Fibroblast of the aortic adventitia (primary cell): ENCODE measurements around the gene KCNJ10. TPM values are rescaled to one million over a fixed set of nuclear protein-coding genes. Genes with fewer than 3 reads are reported as not detected.
A peak's percentile ranks its signal among the peaks of the same experiment; 100 is the strongest.

Experiments used
- DNase-seq: peaks from one replicate; pipeline ENCODE4 v3.0.0-alpha.2; 2010; ENCODE audit warnings: low read depth
- H3K4me3 ChIP-seq: 2 replicates; pipeline ENCODE4 v1.5.1; 2011; ENCODE audit warnings: low read depth, mild to moderate bottlenecking, control low read depth, low read length, moderate library complexity
- total RNA-seq: library from RNA; depleted of rRNA; stranded (reverse); fragments of >200 nt; gene quantifications from 2 replicates; pipeline ENCODE4 v1.2.3, GENCODE V29; 2012; ENCODE audit warnings: low replicate concordance
- TF ChIP-seq, protein P1 (sequence below): IDR thresholded peaks from 2 replicates; pipeline ENCODE4 v1.5.1; 2011; ENCODE audit warnings: mild to moderate bottlenecking, low read length, control low read depth, inconsistent platforms; ENCODE audit not compliant: insufficient read depth

The KCNJ10 gene
- total RNA-seq, 1 donor: not detected

- peak; percentile 95 for DNase-seq
- TF ChIP-seq, protein P1, sequence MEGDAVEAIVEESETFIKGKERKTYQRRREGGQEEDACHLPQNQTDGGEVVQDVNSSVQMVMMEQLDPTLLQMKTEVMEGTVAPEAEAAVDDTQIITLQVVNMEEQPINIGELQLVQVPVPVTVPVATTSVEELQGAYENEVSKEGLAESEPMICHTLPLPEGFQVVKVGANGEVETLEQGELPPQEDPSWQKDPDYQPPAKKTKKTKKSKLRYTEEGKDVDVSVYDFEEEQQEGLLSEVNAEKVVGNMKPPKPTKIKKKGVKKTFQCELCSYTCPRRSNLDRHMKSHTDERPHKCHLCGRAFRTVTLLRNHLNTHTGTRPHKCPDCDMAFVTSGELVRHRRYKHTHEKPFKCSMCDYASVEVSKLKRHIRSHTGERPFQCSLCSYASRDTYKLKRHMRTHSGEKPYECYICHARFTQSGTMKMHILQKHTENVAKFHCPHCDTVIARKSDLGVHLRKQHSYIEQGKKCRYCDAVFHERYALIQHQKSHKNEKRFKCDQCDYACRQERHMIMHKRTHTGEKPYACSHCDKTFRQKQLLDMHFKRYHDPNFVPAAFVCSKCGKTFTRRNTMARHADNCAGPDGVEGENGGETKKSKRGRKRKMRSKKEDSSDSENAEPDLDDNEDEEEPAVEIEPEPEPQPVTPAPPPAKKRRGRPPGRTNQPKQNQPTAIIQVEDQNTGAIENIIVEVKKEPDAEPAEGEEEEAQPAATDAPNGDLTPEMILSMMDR: no peak
- no peak overlapping the region for H3K4me3 ChIP-seq
These were observed 73.3 kb downstream of the KCNJ10 start for GRCh38 chr1:159996653-159997052.

- TF ChIP-seq, protein P1: no peak
- DNase-seq: peak; percentile 85
- no peak overlapping the region for H3K4me3 ChIP-seq
These were observed 75.1 kb downstream of the KCNJ10 start for GRCh38 chr1:159994896-159995295.

GRCh38 chr1:159993911-159994310 lies 76.0 kb downstream of the KCNJ10 start:
- TF ChIP-seq, protein P1: no peak
- DNase-seq: no peak
- no peak overlapping the region for H3K4me3 ChIP-seq

GRCh38 chr1:159992161-159992560 lies 77.8 kb downstream of the KCNJ10 start:
- no peak overlapping the region for H3K4me3 ChIP-seq
- TF ChIP-seq, protein P1: no peak
- DNase-seq: no peak

DNA sequence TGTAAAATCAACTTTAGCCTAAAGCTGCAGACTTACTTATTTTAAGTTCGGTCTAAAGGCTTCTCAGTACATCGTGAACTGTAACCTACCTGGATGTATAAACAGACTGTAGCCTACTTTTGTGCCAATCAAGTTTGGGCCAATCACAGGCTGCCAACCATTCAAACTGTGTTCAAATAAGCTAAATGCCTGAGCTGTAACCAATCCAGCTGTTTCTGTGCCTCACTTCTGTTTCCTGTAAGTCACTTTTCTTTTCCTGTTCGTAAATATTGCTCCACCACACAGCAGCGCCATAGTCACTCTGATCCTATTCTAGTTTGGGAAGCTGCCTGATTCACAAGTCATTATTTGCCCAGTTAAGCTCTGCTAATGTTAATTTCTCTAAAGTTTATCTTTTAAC lies 78.4 kb downstream of the KCNJ10 start:
- peak; percentile 7 for DNase-seq
- TF ChIP-seq, protein P1: no peak
- no peak overlapping the region for H3K4me3 ChIP-seq

- no peak overlapping the region for H3K4me3 ChIP-seq
- no peak for DNase-seq
- TF ChIP-seq, protein P1: no peak
These were observed 80.0 kb downstream of the KCNJ10 start for GRCh38 chr1:159990005-159990404.

- no peak overlapping the region for H3K4me3 ChIP-seq
- TF ChIP-seq, protein P1: no peak
- peak; percentile 30 for DNase-seq
These were observed 80.4 kb downstream of the KCNJ10 start for GRCh38 chr1:159989581-159989980.
